Activated CD4-positive, alpha-beta memory T cell treated with anti-CD3 and anti-CD28 coated beads, Interleukin-2, amount 10 ng/mL, durations not matched to agents 7 days and 5 days (primary cell): Measurements from ENCODE around the gene PPP1CA. TPM values are rescaled to one million over a fixed set of nuclear protein-coding genes. Genes with fewer than 3 reads are reported as not detected.
A peak's percentile ranks its signal among the peaks of the same experiment; 100 is the strongest.

ENCODE experiments used
- CTCF ChIA-PET: fragments of 350-600 bp; sonication (Branson Sonifier 250); formaldehyde crosslinking; loops from one replicate; lab custom pipeline; 2021; ENCODE audit warnings: antibody characterized with exemption, inconsistent platforms; lab: Charles Lee
- POLR2A ChIA-PET: fragments of 350-600 bp; sonication (Branson Sonifier 250); formaldehyde crosslinking; loops from one replicate; lab custom pipeline; 2021; ENCODE audit warnings: antibody characterized with exemption; lab: Charles Lee
- DNase-seq: peaks from one replicate; pipeline ENCODE4 v3.0.0-alpha.2; 2020
- H3K27ac Mint-ChIP-seq: one replicate; pipeline ENCODE4 v1.8.0; 2021; ENCODE audit warnings: mild to moderate bottlenecking, mixed read lengths
- H3K27me3 Mint-ChIP-seq: one replicate; pipeline ENCODE4 v1.8.0; 2021; ENCODE audit warnings: mixed read lengths
- H3K36me3 Mint-ChIP-seq: one replicate; pipeline ENCODE4 v1.8.0; 2021; ENCODE audit warnings: low read depth, mixed read lengths
- H3K4me1 Mint-ChIP-seq: one replicate; pipeline ENCODE4 v1.8.0; 2021; ENCODE audit warnings: mixed read lengths
- H3K4me3 Mint-ChIP-seq: one replicate; pipeline ENCODE4 v1.8.0; 2021; ENCODE audit warnings: mild to moderate bottlenecking, mixed read lengths
- H3K9me3 Mint-ChIP-seq: one replicate; pipeline ENCODE4 v1.8.0; 2021; ENCODE audit warnings: mixed read lengths
- total RNA-seq, 2 experiments: library from RNA; stranded (reverse); gene quantifications; one replicate each; pipeline ENCODE4 v1.2.3, GENCODE V29; 2021

PPP1CA gene
- total RNA-seq, 2 experiments from 2014 or later = 308 to 315 TPM

DNA sequence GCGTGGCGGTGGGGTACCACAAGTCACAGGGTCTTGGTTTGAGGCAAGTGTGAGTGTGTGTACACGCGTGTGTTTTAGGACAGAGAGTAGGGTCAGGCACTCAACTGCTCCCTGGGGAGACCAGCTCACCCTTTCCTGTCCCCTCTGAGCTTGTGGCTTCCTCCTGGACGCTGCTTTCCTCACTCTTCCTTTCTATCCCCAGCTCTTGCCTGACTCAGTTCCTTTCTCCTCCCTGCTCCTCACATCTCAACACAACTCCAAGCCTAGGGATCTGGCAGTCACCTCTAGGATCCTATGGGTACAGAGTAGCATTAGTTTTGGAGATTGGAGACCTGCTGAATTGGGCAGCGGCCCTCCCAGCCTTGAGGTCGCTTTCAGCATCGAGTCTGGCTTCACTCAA lies 32.4 kb downstream of the PPP1CA start:
- DNase-seq = no peak
- ChIA-PET CTCF (interaction anchor here (1.7 to 35.2 kb wide), 3 partner anchors 12 to 115 kb away, joined by 3 to 847 read pairs (median 49); partner anchors contain the start of gene POLD4), POLR2A (interaction anchor here (0.7 to 6.1 kb wide), 4 partner anchors 13 to 107 kb away, joined by 3 to 85 read pairs (median 5); partner anchors contain the start of gene POLD4)
- Mint-ChIP-seq H3K9me3 (no peaks in the 10 kb centered on the region), H3K4me1 (peaks cover 53% of the 10 kb centered on the region), H3K4me3 (no peak overlapping the region), H3K36me3 (no peaks in the 10 kb centered on the region), H3K27me3 (peaks cover 61% of the 10 kb centered on the region), H3K27ac (no peak overlapping the region)

DNA sequence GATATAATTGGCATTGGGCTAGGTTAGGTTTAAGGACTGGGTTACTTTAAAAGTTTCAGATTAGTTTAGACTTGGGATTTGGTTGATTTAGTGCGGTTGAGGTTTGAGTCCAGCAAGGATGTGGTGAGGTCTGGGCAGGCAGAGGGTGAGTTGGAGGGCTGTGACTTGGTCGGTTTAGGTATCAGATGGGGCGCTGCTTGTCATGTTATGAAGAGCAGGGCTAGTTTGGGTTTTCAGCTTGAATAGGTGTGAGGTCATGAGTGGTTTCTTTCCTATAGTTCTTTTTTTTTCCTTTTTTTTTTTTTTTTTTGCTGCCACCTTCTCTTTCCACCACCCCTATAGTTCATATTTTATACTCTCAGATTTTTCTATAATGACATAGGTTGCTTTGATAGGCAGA lies 33.0 kb downstream of the PPP1CA start:
- Mint-ChIP-seq H3K9me3 (no peaks in the 10 kb centered on the region), H3K4me1 (peaks cover 54% of the 10 kb centered on the region), H3K27ac (no peak overlapping the region), H3K27me3 (peaks cover 60% of the 10 kb centered on the region), H3K4me3 (no peak overlapping the region), H3K36me3 (no peaks in the 10 kb centered on the region)
- CTCF ChIA-PET = interaction anchor here (1.7 to 35.2 kb wide), 3 partner anchors 11 to 116 kb away, joined by 3 to 847 read pairs (median 49); partner anchors contain the start of gene POLD4
- POLR2A ChIA-PET = interaction anchor here (0.7 to 6.1 kb wide), 2 partner anchors 14 to 106 kb away, joined by 3 to 85 read pairs; partner anchors contain the start of gene POLD4
- peak; percentile 55 for DNase-seq

- no peak for DNase-seq
- H3K27me3 Mint-ChIP-seq = peaks cover 60% of the 10 kb centered on the region
- H3K27ac Mint-ChIP-seq = no peak overlapping the region
- H3K9me3 Mint-ChIP-seq = no peaks in the 10 kb centered on the region
- H3K36me3 Mint-ChIP-seq = no peaks in the 10 kb centered on the region
- peaks cover 55% of the 10 kb centered on the region for H3K4me1 Mint-ChIP-seq
- ChIA-PET POLR2A (interaction anchor here (0.7 to 1.6 kb wide), 2 partner anchors 14 to 15 kb away, joined by 3 to 6 read pairs; partner anchors contain the start of gene POLD4), CTCF (interaction anchor here (6.0 to 35.2 kb wide), 2 partner anchors 10 to 14 kb away, joined by 49 to 847 read pairs; partner anchors contain the start of gene POLD4)
- no peak overlapping the region for H3K4me3 Mint-ChIP-seq
Observed at GRCh38 chr11:67367761-67368227, 33.9 kb downstream of the PPP1CA start.

GRCh38 chr11:67366961-67367760 lies 34.5 kb downstream of the PPP1CA start:
- ChIA-PET POLR2A (interaction anchor here (0.7 to 1.6 kb wide), 2 partner anchors 14 to 15 kb away, joined by 3 to 6 read pairs; partner anchors contain the start of gene POLD4), CTCF (interaction anchor here (6.0 to 35.2 kb wide), 3 partner anchors 9 to 14 kb away, joined by 49 to 847 read pairs (median 847); partner anchors contain the start of genes CLCF1, POLD4 and RAD9A)
- Mint-ChIP-seq H3K4me1 (peaks cover 56% of the 10 kb centered on the region), H3K27me3 (peaks cover 66% of the 10 kb centered on the region), H3K9me3 (no peaks in the 10 kb centered on the region), H3K4me3 (no peak overlapping the region), H3K27ac (no peak overlapping the region), H3K36me3 (no peaks in the 10 kb centered on the region)
- no peak for DNase-seq

- DNase-seq = no peak
- ChIA-PET CTCF (interaction anchor here (18.6 to 35.2 kb wide), 2 partner anchors 9 to 10 kb away, joined by 847 read pairs; partner anchors contain the start of genes CLCF1, POLD4 and RAD9A), POLR2A (interaction anchor here (5.6 kb wide), 1 partner anchor 13 kb away, joined by 40 read pairs; the partner anchor contains the start of gene POLD4)
- no peak overlapping the region for H3K27ac Mint-ChIP-seq
- no peaks in the 10 kb centered on the region for H3K9me3 Mint-ChIP-seq
- H3K4me1 Mint-ChIP-seq = peaks cover 52% of the 10 kb centered on the region
- no peaks in the 10 kb centered on the region for H3K36me3 Mint-ChIP-seq
- H3K27me3 Mint-ChIP-seq = peaks cover 68% of the 10 kb centered on the region
- no peak overlapping the region for H3K4me3 Mint-ChIP-seq
Observed at GRCh38 chr11:67366546-67366945, 35.1 kb downstream of the PPP1CA start.

GRCh38 chr11:67365736-67366444 lies 35.8 kb downstream of the PPP1CA start:
- Mint-ChIP-seq H3K9me3 (no peaks in the 10 kb centered on the region), H3K27ac (no peak overlapping the region), H3K4me3 (no peak overlapping the region), H3K36me3 (no peaks in the 10 kb centered on the region), H3K4me1 (peaks cover 46% of the 10 kb centered on the region), H3K27me3 (peaks cover 66% of the 10 kb centered on the region)
- CTCF ChIA-PET = interaction anchor here (18.6 to 35.2 kb wide), 2 partner anchors 8 to 10 kb away, joined by 847 read pairs; partner anchors contain the start of genes CLCF1, POLD4 and RAD9A
- POLR2A ChIA-PET = interaction anchor here (2.0 to 5.6 kb wide), 2 partner anchors 12 to 35 kb away, joined by 6 to 40 read pairs; partner anchors contain the start of gene POLD4
- DNase-seq = no peak

- Mint-ChIP-seq H3K4me1 (peaks cover 40% of the 10 kb centered on the region), H3K27ac (no peak overlapping the region), H3K27me3 (peaks cover 58% of the 10 kb centered on the region), H3K9me3 (no peaks in the 10 kb centered on the region), H3K36me3 (no peaks in the 10 kb centered on the region), H3K4me3 (no peak overlapping the region)
- no peak for DNase-seq
- CTCF ChIA-PET = interaction anchor here (18.6 to 35.2 kb wide), 2 partner anchors 7 to 11 kb away, joined by 847 read pairs; partner anchors contain the start of genes CLCF1, POLD4 and RAD9A
- POLR2A ChIA-PET = interaction anchor here (1.0 to 5.6 kb wide), 4 partner anchors 9 to 36 kb away, joined by 3 to 40 read pairs (median 4); partner anchors contain the start of gene POLD4
Observed at GRCh38 chr11:67364783-67365722, 36.6 kb downstream of the PPP1CA start.

- no peaks in the 10 kb centered on the region for H3K36me3 Mint-ChIP-seq
- H3K4me3 Mint-ChIP-seq = no peak overlapping the region
- ChIA-PET POLR2A (interaction anchor here (1.0 to 5.6 kb wide), 4 partner anchors 10 to 37 kb away, joined by 3 to 40 read pairs (median 4); partner anchors contain the start of gene POLD4), CTCF (interaction anchor here (0.7 to 35.2 kb wide), 4 partner anchors 7 to 64 kb away, joined by 3 to 847 read pairs (median 430); partner anchors contain the start of genes CLCF1, POLD4 and RAD9A)
- H3K27ac Mint-ChIP-seq = no peak overlapping the region
- H3K9me3 Mint-ChIP-seq = no peaks in the 10 kb centered on the region
- no peak for DNase-seq
- H3K4me1 Mint-ChIP-seq = peaks cover 31% of the 10 kb centered on the region
- H3K27me3 Mint-ChIP-seq = peaks cover 51% of the 10 kb centered on the region
Observed at GRCh38 chr11:67364169-67364568, 37.5 kb downstream of the PPP1CA start.

GRCh38 chr11:67357831-67358670 lies 43.6 kb downstream of the PPP1CA start:
- Mint-ChIP-seq H3K9me3 (no peaks in the 10 kb centered on the region), H3K36me3 (peaks cover under 1% of the 10 kb centered on the region), H3K4me1 (peaks cover 38% of the 10 kb centered on the region), H3K27me3 (peaks cover 33% of the 10 kb centered on the region), H3K27ac (no peak overlapping the region), H3K4me3 (no peak overlapping the region)
- no peak for DNase-seq
- ChIA-PET CTCF (interaction anchor here (1.0 to 18.6 kb wide), 2 partner anchors 18 to 51 kb away, joined by 4 to 847 read pairs; partner anchors contain the start of genes CLCF1 and RAD9A), POLR2A (interaction anchor here (1.2 to 8.0 kb wide), 2 partner anchors 21 to 25 kb away, joined by 4 to 122 read pairs; no protein-coding TSS in a partner anchor)

DNA sequence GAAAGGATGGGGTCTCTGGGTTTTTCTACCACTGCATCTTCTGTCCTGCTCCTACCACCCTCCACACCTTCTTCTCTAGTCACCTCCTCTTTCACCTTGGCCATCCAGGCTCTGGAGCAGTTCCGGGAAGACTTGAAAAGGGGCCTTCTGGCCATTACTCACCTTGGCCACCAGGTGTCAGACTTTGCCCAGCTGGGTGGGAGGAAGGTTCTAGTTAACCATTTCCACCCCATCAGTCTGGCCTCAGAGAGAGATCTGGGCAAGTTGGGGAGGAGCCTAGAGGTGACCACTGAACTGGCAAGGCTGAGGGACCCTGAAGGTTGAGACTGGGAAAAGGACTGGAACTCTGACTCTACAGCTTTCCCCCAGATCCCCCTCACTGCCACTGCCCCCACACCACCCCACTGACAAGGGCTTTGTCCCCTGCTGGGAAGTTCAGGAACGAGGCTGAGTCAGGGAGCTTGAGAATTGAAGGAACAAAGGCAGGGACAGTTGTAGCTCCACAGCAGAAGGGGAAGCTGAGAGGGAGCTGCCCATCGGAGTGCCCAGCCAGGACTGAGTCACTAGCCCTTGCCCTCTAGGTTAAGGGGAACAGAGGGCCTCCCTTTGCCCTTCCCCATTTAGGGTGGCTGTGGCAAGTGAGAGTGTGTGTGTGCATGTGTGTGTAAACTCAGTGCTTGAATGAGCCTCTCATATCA lies 44.6 kb downstream of the PPP1CA start:
- Mint-ChIP-seq H3K36me3 (peaks cover 5% of the 10 kb centered on the region), H3K4me1 (peaks cover 41% of the 10 kb centered on the region), H3K4me3 (peak overlapping the region; percentile 36), H3K9me3 (no peaks in the 10 kb centered on the region), H3K27ac (peak overlapping the region; percentile 52), H3K27me3 (peaks cover 22% of the 10 kb centered on the region)
- CTCF ChIA-PET = interaction anchor here (0.6 to 18.6 kb wide), 9 partner anchors 11 to 184 kb away, joined by 3 to 847 read pairs (median 4); partner anchors contain the start of genes CLCF1, PPP1CA, PTPRCAP and RAD9A
- POLR2A ChIA-PET = interaction anchor here (0.6 to 8.0 kb wide), 7 partner anchors 15 to 184 kb away, joined by 3 to 122 read pairs (median 3); partner anchors contain the start of genes CLCF1, PPP1CA, RAD9A and TBC1D10C
- DNase-seq = peak; percentile 75
